Endothelial cell of umbilical vein (primary cell): Measurements from ENCODE around the gene PPP2R5A. TPM values are rescaled to one million over a fixed set of nuclear protein-coding genes. Genes with fewer than 3 reads are reported as not detected.

Experiments
- BruUV-seq: library from RNA; stranded (reverse); fragments of 400-500 nt; replicated peaks from 2 replicates; lab custom pipeline; 2021; lab: Mats Ljungman, UMichigan
- CTCF ChIA-PET: fragments of 300-600, 350-600 bp; sonication (Branson Sonifier 250); formaldehyde crosslinking; loops from one replicate; lab custom pipeline; 2021; ENCODE audit warnings: antibody characterized with exemption, inconsistent platforms; lab: Charles Lee
- POLR2A ChIA-PET: fragments of 300-600, 350-600 bp; sonication (Branson Sonifier 250); formaldehyde crosslinking; loops from one replicate; lab custom pipeline; 2021; ENCODE audit warnings: antibody characterized with exemption, inconsistent platforms; lab: Charles Lee
- DNase-seq: peaks from one replicate; pipeline ENCODE4 v3.0.0-alpha.2; 2011; ENCODE audit warnings: low read depth, low spot score
- FAIRE-seq: peaks from 2 replicates; lab custom pipeline; 2011; peaks lifted over from hg19 to GRCh38; lab: Jason Lieb, UNC
- H2AFZ ChIP-seq: 2 replicates; pipeline ENCODE4 v1.6.0; 2012; ENCODE audit warnings: low read depth, low read length, control low read depth, inconsistent platforms
- H3K27ac ChIP-seq: 2 replicates; pipeline ENCODE4 v1.5.1; 2011; ENCODE audit warnings: low read depth, mild to moderate bottlenecking, control low read depth, low read length, moderate library complexity; ENCODE audit not compliant: insufficient read depth
- H3K27me3 ChIP-seq, 2 experiments: 2 replicates each; pipeline versions ENCODE4 v1.6.0 to v1.6.1; 2011; ENCODE audit warnings: low read length in 2 of 2, mixed read lengths in 1 of 2; ENCODE audit not compliant: control insufficient read depth in 2 of 2, insufficient read depth in 2 of 2
- H3K36me3 ChIP-seq, 2 experiments: 2 replicates in 1 of 2; 3 replicates in 1 of 2; pipeline ENCODE4 v1.5.1; 2011; ENCODE audit warnings: low read length in 2 of 2, mild to moderate bottlenecking in 1 of 2, moderate library complexity in 1 of 2; ENCODE audit not compliant: control insufficient read depth in 2 of 2, insufficient read depth in 2 of 2; ENCODE audit errors: extremely low read depth in 1 of 2
- H3K4me1 ChIP-seq: 3 replicates; pipeline ENCODE4 v1.5.1; 2011; ENCODE audit warnings: mild to moderate bottlenecking, low read length; ENCODE audit not compliant: control insufficient read depth, insufficient read depth; ENCODE audit errors: extremely low read depth
- H3K4me2 ChIP-seq: 2 replicates; pipeline ENCODE4 v1.6.1; 2011; ENCODE audit warnings: low read length, control low read depth, mixed read lengths; ENCODE audit not compliant: insufficient read depth
- H3K4me3 ChIP-seq, 3 experiments: fragments of 200-600 bp in 1 of 3; sonication (generic), shearing (Covaris generic) in 1 of 3; replicated peaks in 1 of 3; 2 replicates each; pipeline ENCODE4 v1.5.1; 2011 to 2016; ENCODE audit warnings: control low read depth in 3 of 3, low read length in 3 of 3, mild to moderate bottlenecking in 2 of 3, inconsistent platforms in 1 of 3, low read depth in 1 of 3, moderate library complexity in 1 of 3; ENCODE audit not compliant: insufficient read depth in 1 of 3
- H3K79me2 ChIP-seq: 2 replicates; pipeline ENCODE4 v1.6.0; 2012; ENCODE audit warnings: low read length, inconsistent platforms; ENCODE audit not compliant: control insufficient read depth, insufficient read depth
- H3K9ac ChIP-seq: replicated peaks from 2 replicates; pipeline ENCODE3; 2011; ENCODE audit warnings: low read length, control low read depth; ENCODE audit not compliant: insufficient read depth; ENCODE audit errors: extremely low read depth
- H3K9me1 ChIP-seq: replicated peaks from 3 replicates; pipeline ENCODE4 v1.6.0; 2011; ENCODE audit warnings: mild to moderate bottlenecking, low read length; ENCODE audit not compliant: control insufficient read depth, insufficient read depth; ENCODE audit errors: extremely low read depth
- H3K9me3 ChIP-seq: replicated peaks from 2 replicates; pipeline ENCODE4 v1.5.1; 2012; ENCODE audit warnings: low read length, inconsistent platforms; ENCODE audit not compliant: control insufficient read depth, insufficient read depth
- H4K20me1 ChIP-seq: replicated peaks from 2 replicates; pipeline ENCODE3; 2011; ENCODE audit warnings: mild to moderate bottlenecking, low read length; ENCODE audit not compliant: control insufficient read depth, insufficient read depth; ENCODE audit errors: extremely low read depth
- EZH2 ChIP-seq: IDR thresholded peaks from 2 replicates; pipeline ENCODE4 v1.6.1; 2012; ENCODE audit warnings: borderline replicate concordance, low read depth, mild to moderate bottlenecking, moderate library complexity, low read length, inconsistent platforms; ENCODE audit not compliant: severe bottlenecking
- FOS ChIP-seq: IDR thresholded peaks from 2 replicates; pipeline ENCODE4 v1.6.1; 2011; ENCODE audit warnings: mild to moderate bottlenecking, low read length, moderate library complexity, borderline replicate concordance; ENCODE audit not compliant: insufficient read depth
- GATA2 ChIP-seq: IDR thresholded peaks from 2 replicates; pipeline ENCODE4 v1.7.0; 2011; ENCODE audit warnings: low read depth, mild to moderate bottlenecking, moderate library complexity, mixed read lengths, low read length; ENCODE audit not compliant: insufficient read length, insufficient read depth
- JUN ChIP-seq: IDR thresholded peaks from 2 replicates; pipeline ENCODE4 v1.6.1; 2011; ENCODE audit warnings: borderline replicate concordance, low read depth; ENCODE audit not compliant: insufficient read length, insufficient read depth
- MYC ChIP-seq: IDR thresholded peaks from one replicate; pipeline ENCODE4 v1.6.1; 2011; ENCODE audit warnings: mild to moderate bottlenecking, low read depth, low read length
- POLR2A ChIP-seq: IDR thresholded peaks from 2 replicates; pipeline ENCODE4 v1.6.1; 2012; ENCODE audit warnings: low read depth, mild to moderate bottlenecking, control low read depth, low read length
- POLR2AphosphoS5 ChIP-seq: IDR thresholded peaks from 2 replicates; pipeline ENCODE4 v1.6.1; 2012; ENCODE audit warnings: low read depth, mild to moderate bottlenecking, control low read depth, low read length, moderate library complexity; ENCODE audit not compliant: insufficient read depth
- dilution Hi-C: fragments of 300-500 bp; cut with MboI; formaldehyde crosslinking; loops from one replicate; pipeline ENCODE4 v1.15.0; 2019; ENCODE audit warnings: low sequenced_read_pairs; ENCODE audit not compliant: extremely low pct_ligation_motif_present
- intact Hi-C: fragments of 100-400 bp; cut with micrococcal nuclease; formaldehyde crosslinking; loops from one replicate; pipeline ENCODE4 v1.10.0; 2022
- polyA plus RNA-seq, 4 experiments: library from polyadenylated mRNA; depleted of rRNA in 3 of 4; stranded (reverse) in 3 of 4; unstranded in 1 of 4; fragments of >200 nt; gene quantifications; 2 replicates each; pipeline versions ENCODE4 v1.2.1 to v1.2.3, GENCODE V29; 2011 to 2012; ENCODE audit warnings: missing spikeins in 1 of 4
- total RNA-seq: library from RNA; stranded (reverse); gene quantifications from 2 replicates; pipeline ENCODE4 v1.2.3, GENCODE V29; 2021
- TF ChIP-seq, protein P1 (sequence below): IDR thresholded peaks from 2 replicates; pipeline ENCODE4 v1.6.1; 2011; ENCODE audit not compliant: insufficient read depth, insufficient read length
- TF ChIP-seq, protein P2 (sequence below), 2 donors: IDR thresholded peaks; 1 replicate in 1 of 2; 2 replicates in 1 of 2; pipeline ENCODE4 v1.5.1; 2011; ENCODE audit warnings: low read length in 2 of 2, mild to moderate bottlenecking in 2 of 2, moderate library complexity in 2 of 2, control low read depth in 1 of 2, inconsistent platforms in 1 of 2, low read depth in 1 of 2; ENCODE audit not compliant: insufficient read depth in 1 of 2; ENCODE audit errors: extremely low read depth in 1 of 2

The PPP2R5A gene
- total and polyA plus RNA-seq, 2 donors (not counting 3 experiments of a cell fraction or from before 2014, with no cell fraction given), result 11.9 to 34.5 TPM

DNA sequence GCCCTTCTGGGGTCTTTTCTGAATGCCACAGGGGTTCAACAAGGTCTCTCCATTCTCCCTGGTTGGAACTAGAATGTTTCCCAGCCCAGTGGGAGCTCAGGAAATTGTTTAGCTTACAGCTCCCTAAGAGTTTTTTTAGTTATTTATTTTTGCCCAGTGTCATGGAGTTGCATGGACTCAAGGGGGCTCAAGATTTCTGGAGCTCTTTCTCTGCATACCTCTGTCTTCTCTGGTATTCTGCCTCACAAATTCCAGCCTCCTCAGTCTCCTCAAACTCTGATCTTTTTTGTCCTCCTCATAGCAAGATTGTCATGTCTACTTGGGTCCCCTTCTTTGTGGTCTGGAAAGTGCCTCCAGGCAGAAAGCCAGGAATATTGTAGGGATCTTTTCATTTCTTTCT, 15.9 kb upstream of the PPP2R5A start:
- intact Hi-C loops, result no loop called here

More for the DNA sequence above, 15.9 kb upstream of the PPP2R5A start:
- Histone ChIP-seq H3K4me2 (no peak overlapping the region), H2AFZ (no peak overlapping the region), H3K27ac (no peak overlapping the region), H3K9me1 (no peaks in the 10 kb centered on the region), H3K36me3 (no peaks in the 10 kb centered on the region), H3K79me2 (no peaks in the 10 kb centered on the region), H3K4me1 (no peaks in the 10 kb centered on the region), H4K20me1 (no peaks in the 10 kb centered on the region), H3K9me3 (no peaks in the 10 kb centered on the region), H3K4me3 (no peak overlapping the region), H3K27me3 (peaks cover 24 to 30% of the 10 kb centered on the region in 2 experiments), H3K9ac (no peak overlapping the region)
- no TSS peak for BruUV-seq
- dilution Hi-C loops, result no loop called here
- CTCF ChIA-PET, result interaction anchor here (0.8 to 2.8 kb wide), 6 partner anchors 10 to 199 kb away, joined by 3 to 10 read pairs (median 6); no protein-coding TSS in a partner anchor
- FAIRE-seq, result no peak
- TF ChIP-seq JUN (no peak), POLR2A (no peak), POLR2AphosphoS5 (no peak), EZH2 (no peak), MYC (no peak), GATA2 (no peak), FOS (no peak)
- TF ChIP-seq, protein P1, sequence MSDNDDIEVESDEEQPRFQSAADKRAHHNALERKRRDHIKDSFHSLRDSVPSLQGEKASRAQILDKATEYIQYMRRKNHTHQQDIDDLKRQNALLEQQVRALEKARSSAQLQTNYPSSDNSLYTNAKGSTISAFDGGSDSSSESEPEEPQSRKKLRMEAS, result no peak
- TF ChIP-seq, protein P2, sequence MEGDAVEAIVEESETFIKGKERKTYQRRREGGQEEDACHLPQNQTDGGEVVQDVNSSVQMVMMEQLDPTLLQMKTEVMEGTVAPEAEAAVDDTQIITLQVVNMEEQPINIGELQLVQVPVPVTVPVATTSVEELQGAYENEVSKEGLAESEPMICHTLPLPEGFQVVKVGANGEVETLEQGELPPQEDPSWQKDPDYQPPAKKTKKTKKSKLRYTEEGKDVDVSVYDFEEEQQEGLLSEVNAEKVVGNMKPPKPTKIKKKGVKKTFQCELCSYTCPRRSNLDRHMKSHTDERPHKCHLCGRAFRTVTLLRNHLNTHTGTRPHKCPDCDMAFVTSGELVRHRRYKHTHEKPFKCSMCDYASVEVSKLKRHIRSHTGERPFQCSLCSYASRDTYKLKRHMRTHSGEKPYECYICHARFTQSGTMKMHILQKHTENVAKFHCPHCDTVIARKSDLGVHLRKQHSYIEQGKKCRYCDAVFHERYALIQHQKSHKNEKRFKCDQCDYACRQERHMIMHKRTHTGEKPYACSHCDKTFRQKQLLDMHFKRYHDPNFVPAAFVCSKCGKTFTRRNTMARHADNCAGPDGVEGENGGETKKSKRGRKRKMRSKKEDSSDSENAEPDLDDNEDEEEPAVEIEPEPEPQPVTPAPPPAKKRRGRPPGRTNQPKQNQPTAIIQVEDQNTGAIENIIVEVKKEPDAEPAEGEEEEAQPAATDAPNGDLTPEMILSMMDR (IDR thresholded peaks at IDR 0.05; ENCODE audit: extremely low read depth in 1 of 2, insufficient read depth in 1 of 2, low read depth in 1 of 2, low read length in 2 of 2), result no peak
- no peak for DNase-seq
- POLR2A ChIA-PET, result interaction anchor here (0.5 kb wide), 1 partner anchor 523 kb away, joined by 6 read pairs; no protein-coding TSS in a partner anchor
